Measurements from ENCODE around the gene SEMA3D. TPM values are rescaled to one million over a fixed set of nuclear protein-coding genes. Genes with fewer than 3 reads are reported as not detected.

The SEMA3D gene
- total RNA-seq, 1 experiment from 2014 or later: 4.8 TPM

DNA sequence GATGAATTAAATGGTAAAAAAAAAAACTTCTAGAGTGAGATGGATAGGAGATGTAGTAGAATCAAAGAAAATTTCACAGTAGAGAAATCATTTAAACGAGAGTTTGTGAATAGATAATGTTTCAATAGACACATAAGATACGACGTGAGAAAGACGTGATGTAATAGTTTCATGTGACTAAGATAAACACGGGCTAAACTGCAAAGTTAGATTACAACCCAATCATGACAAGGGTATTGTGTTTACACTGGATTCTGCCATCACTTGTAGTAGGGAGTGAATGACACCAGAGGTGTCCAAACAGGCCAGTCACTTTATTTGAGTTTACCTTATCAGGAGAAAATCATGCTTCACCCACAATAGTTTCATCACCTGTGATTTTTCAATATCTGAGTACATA lies 21.6 kb downstream of the SEMA3D start:
- no peak for DNase-seq
- BruUV-seq (replicated peaks): no TSS peak
- Histone ChIP-seq H3K36me3 (ENCODE audit: low read depth) (no peaks in the 10 kb centered on the region), H3K4me1 (replicated peaks; ENCODE audit: insufficient read depth) (0 out of 2 replicates have a peak, but pooled peaks cover 4% of the 10 kb centered on the region), H3K27me3 (ENCODE audit: insufficient read depth, low read depth) (no peaks in the 10 kb centered on the region), H3K9me3 (ENCODE audit: insufficient read depth, low read depth) (no peaks in the 10 kb centered on the region), H3K79me2 (ENCODE audit: low read depth) (no peaks in the 10 kb centered on the region), H2AFZ (no peak overlapping the region), H3F3A (ENCODE audit: insufficient read depth, low read depth) (no peaks in the 10 kb centered on the region), H4K20me1 (ENCODE audit: insufficient read depth) (no peaks in the 10 kb centered on the region), H3K4me2 (no peak overlapping the region), H3K4me3 (no peak overlapping the region), H3K9me2 (ENCODE audit: insufficient read depth) (no peaks in the 10 kb centered on the region), H3K27ac (no peak overlapping the region)
- ChIA-PET POLR2A (ENCODE audit: unreplicated experiment) (no interaction called here), CTCF (no interaction called here)
- intact Hi-C loops (cut with micrococcal nuclease; ENCODE audit: unreplicated experiment): no loop called here
- TF ChIP-seq, protein P1, sequence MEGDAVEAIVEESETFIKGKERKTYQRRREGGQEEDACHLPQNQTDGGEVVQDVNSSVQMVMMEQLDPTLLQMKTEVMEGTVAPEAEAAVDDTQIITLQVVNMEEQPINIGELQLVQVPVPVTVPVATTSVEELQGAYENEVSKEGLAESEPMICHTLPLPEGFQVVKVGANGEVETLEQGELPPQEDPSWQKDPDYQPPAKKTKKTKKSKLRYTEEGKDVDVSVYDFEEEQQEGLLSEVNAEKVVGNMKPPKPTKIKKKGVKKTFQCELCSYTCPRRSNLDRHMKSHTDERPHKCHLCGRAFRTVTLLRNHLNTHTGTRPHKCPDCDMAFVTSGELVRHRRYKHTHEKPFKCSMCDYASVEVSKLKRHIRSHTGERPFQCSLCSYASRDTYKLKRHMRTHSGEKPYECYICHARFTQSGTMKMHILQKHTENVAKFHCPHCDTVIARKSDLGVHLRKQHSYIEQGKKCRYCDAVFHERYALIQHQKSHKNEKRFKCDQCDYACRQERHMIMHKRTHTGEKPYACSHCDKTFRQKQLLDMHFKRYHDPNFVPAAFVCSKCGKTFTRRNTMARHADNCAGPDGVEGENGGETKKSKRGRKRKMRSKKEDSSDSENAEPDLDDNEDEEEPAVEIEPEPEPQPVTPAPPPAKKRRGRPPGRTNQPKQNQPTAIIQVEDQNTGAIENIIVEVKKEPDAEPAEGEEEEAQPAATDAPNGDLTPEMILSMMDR (conservative IDR thresholded peaks at IDR 0.05): no peak
- no peak for TF ChIP-seq EZH2 (IDR thresholded peaks at IDR 0.05; ENCODE audit: low read depth)

DNA sequence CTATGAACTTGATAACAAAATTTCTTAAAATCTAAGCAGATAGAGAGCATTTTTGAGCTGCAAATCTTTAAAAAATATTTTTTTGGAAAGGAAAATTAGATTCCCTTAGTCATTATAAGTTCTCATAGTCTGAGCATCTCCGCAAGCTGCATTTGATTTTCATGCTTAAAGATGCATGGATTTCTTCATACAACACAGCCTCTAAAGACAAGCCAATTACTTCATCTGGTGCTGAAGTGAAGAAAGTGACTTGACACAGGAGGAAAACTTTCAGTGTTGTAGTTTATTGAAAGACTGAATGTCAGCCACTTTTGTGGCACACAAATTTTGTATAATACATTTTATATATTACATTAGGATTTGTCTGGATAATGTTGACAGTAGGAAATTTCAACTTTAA lies 22.5 kb downstream of the SEMA3D start:
- Histone ChIP-seq H3K79me2 (ENCODE audit: low read depth) (no peaks in the 10 kb centered on the region), H3K36me3 (ENCODE audit: low read depth) (no peaks in the 10 kb centered on the region), H3K4me3 (no peak overlapping the region), H3K9me2 (ENCODE audit: insufficient read depth) (no peaks in the 10 kb centered on the region), H2AFZ (no peak overlapping the region), H3K4me2 (no peak overlapping the region), H3F3A (ENCODE audit: insufficient read depth, low read depth) (no peaks in the 10 kb centered on the region), H3K9me3 (ENCODE audit: insufficient read depth, low read depth) (no peaks in the 10 kb centered on the region), H3K27ac (no peak overlapping the region), H3K27me3 (ENCODE audit: insufficient read depth, low read depth) (no peaks in the 10 kb centered on the region), H3K4me1 (replicated peaks; ENCODE audit: insufficient read depth) (0 out of 2 replicates have a peak, but pooled peaks cover 9% of the 10 kb centered on the region), H4K20me1 (ENCODE audit: insufficient read depth) (no peaks in the 10 kb centered on the region)
- CTCF ChIA-PET: no interaction called here
- BruUV-seq (replicated peaks): no TSS peak
- no peak for DNase-seq
- intact Hi-C loops (cut with micrococcal nuclease; ENCODE audit: unreplicated experiment): no loop called here
- POLR2A ChIA-PET (ENCODE audit: unreplicated experiment): interaction anchor here (0.6 kb wide), 1 partner anchor 703 kb away, joined by 3 read pairs; no protein-coding TSS in a partner anchor
- no peak for TF ChIP-seq EZH2 (IDR thresholded peaks at IDR 0.05; ENCODE audit: low read depth)
- TF ChIP-seq, protein P1 (conservative IDR thresholded peaks at IDR 0.05): no peak

DNA sequence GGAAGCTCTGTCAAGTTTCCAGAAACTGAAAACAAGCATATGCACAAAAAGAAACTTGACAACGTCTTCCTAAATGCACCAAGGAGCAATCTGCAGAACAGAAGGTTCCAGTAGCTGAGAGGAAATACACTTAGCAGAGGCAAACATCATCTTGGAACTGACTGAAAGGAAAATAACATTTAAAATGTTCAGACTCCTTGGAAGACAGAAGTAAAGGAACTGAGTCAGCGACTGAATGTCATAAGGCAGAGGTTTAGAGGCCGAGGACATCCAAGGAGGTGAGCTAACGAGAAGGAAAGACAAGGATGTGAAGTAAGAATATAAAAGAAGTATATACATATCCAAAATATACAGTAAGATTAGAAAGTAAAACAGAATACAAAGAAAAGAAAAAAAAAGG lies 24.1 kb downstream of the SEMA3D start:
- no peaks in the 10 kb centered on the region for H3K36me3 ChIP-seq (ENCODE audit: low read depth)
- 0 out of 2 replicates have a peak, but pooled peaks cover 9% of the 10 kb centered on the region for H3K4me1 ChIP-seq (replicated peaks; ENCODE audit: insufficient read depth)
- no peaks in the 10 kb centered on the region for H4K20me1 ChIP-seq (ENCODE audit: insufficient read depth)
- no peaks in the 10 kb centered on the region for H3F3A ChIP-seq (ENCODE audit: insufficient read depth, low read depth)
- no peak overlapping the region for H3K27ac ChIP-seq
- H3K9me3 ChIP-seq (ENCODE audit: insufficient read depth, low read depth): no peaks in the 10 kb centered on the region; the same call in 1 of the 2 replicates
- H3K4me2 ChIP-seq: no peak overlapping the region
- intact Hi-C loops (cut with micrococcal nuclease; ENCODE audit: unreplicated experiment): no loop called here
- H3K4me3 ChIP-seq: no peak overlapping the region
- no TSS peak for BruUV-seq (replicated peaks)
- H3K79me2 ChIP-seq (ENCODE audit: low read depth): no peaks in the 10 kb centered on the region
- POLR2A ChIA-PET (ENCODE audit: unreplicated experiment): no interaction called here
- no peaks in the 10 kb centered on the region for H3K27me3 ChIP-seq (ENCODE audit: insufficient read depth, low read depth)
- no peak for DNase-seq
- CTCF ChIA-PET: no interaction called here
- TF ChIP-seq, protein P1 (conservative IDR thresholded peaks at IDR 0.05): no peak
- TF ChIP-seq EZH2 (IDR thresholded peaks at IDR 0.05; ENCODE audit: low read depth): no peak
- H2AFZ ChIP-seq: no peak overlapping the region
- H3K9me2 ChIP-seq (ENCODE audit: insufficient read depth): no peaks in the 10 kb centered on the region
